Liver (tissue), 9 donors: ENCODE results near the gene NF2. TPM values are rescaled to one million over a fixed set of nuclear protein-coding genes. Genes with fewer than 3 reads are reported as not detected.

Experiments used
- DNase-seq: peaks from one replicate; pipeline ENCODE4 v3.0.0-alpha.2; 2017; ENCODE audit warnings: low spot score
- H3K27ac ChIP-seq, 2 donors: one replicate each; pipeline ENCODE4 v1.7.0; 2013; ENCODE audit warnings: inconsistent platforms in 2 of 2, low read length in 2 of 2, control low read depth in 1 of 2, low read depth in 1 of 2, mild to moderate bottlenecking in 1 of 2
- H3K27me3 ChIP-seq, 4 donors: one replicate each; pipeline versions ENCODE4 v1.6.1 to v1.7.0; 2013; ENCODE audit warnings: low read length in 3 of 4, inconsistent platforms in 1 of 4, mild to moderate bottlenecking in 1 of 4, moderate library complexity in 1 of 4; ENCODE audit not compliant: control insufficient read depth in 4 of 4, insufficient read depth in 4 of 4
- H3K36me3 ChIP-seq, 4 donors: one replicate each; pipeline versions ENCODE4 v1.6.1 to v1.7.0; 2013; ENCODE audit warnings: low read length in 3 of 4, mild to moderate bottlenecking in 3 of 4, low read depth in 1 of 4, moderate library complexity in 1 of 4; ENCODE audit not compliant: control insufficient read depth in 4 of 4, insufficient read depth in 3 of 4
- H3K4me1 ChIP-seq, 4 donors: one replicate each; pipeline versions ENCODE4 v1.6.1 to v1.7.0; 2013; ENCODE audit warnings: low read length in 3 of 4, mild to moderate bottlenecking in 3 of 4, moderate library complexity in 1 of 4; ENCODE audit not compliant: control insufficient read depth in 4 of 4, insufficient read depth in 4 of 4
- H3K4me3 ChIP-seq, 3 donors: one replicate each; pipeline versions ENCODE4 v1.6.1 to v1.7.0; 2013; ENCODE audit warnings: low read length in 3 of 3, control low read depth in 1 of 3, low read depth in 1 of 3, mild to moderate bottlenecking in 1 of 3
- H3K9ac ChIP-seq, 2 donors: one replicate each; pipeline ENCODE4 v1.7.0; 2013; ENCODE audit warnings: low read length in 2 of 2, mild to moderate bottlenecking in 2 of 2, moderate library complexity in 2 of 2, control low read depth in 1 of 2, low read depth in 1 of 2
- H3K9me3 ChIP-seq, 4 donors: one replicate each; pipeline versions ENCODE4 v1.6.1 to v1.7.0; 2013; ENCODE audit warnings: low read length in 3 of 4; ENCODE audit not compliant: control insufficient read depth in 4 of 4
- EGR1 ChIP-seq, 2 donors: IDR thresholded peaks; 2 replicates each; pipeline ENCODE4 v1.6.1; 2016 to 2018; ENCODE audit warnings: antibody characterized with exemption in 2 of 2, low read depth in 2 of 2
- FOXA1 ChIP-seq: IDR thresholded peaks from 2 replicates; pipeline ENCODE4 v1.6.1; 2016; ENCODE audit warnings: antibody characterized with exemption
- FOXA2 ChIP-seq: IDR thresholded peaks from 2 replicates; pipeline ENCODE4 v1.6.1; 2016; ENCODE audit warnings: antibody characterized with exemption
- GABPA ChIP-seq, 2 donors: IDR thresholded peaks in 1 of 2; conservative IDR thresholded peaks in 1 of 2; 2 replicates each; pipeline ENCODE4 v1.6.1; 2016; ENCODE audit warnings: antibody characterized with exemption in 2 of 2, mild to moderate bottlenecking in 1 of 2, moderate library complexity in 1 of 2
- HNF4A ChIP-seq, 2 donors: conservative IDR thresholded peaks; 2 replicates each; pipeline ENCODE4 v1.6.1; 2016; ENCODE audit warnings: antibody characterized with exemption in 2 of 2, mild to moderate bottlenecking in 2 of 2
- HNF4G ChIP-seq: IDR thresholded peaks from 2 replicates; pipeline ENCODE4 v1.6.1; 2016; ENCODE audit warnings: antibody characterized with exemption
- JUND ChIP-seq, 2 donors: IDR thresholded peaks; 2 replicates each; pipeline ENCODE4 v1.6.1; 2016; ENCODE audit warnings: antibody characterized with exemption in 2 of 2
- NR2F2 ChIP-seq: IDR thresholded peaks from 2 replicates; pipeline ENCODE4 v1.6.1; 2016; ENCODE audit warnings: antibody characterized with exemption
- RAD21 ChIP-seq, 2 donors: IDR thresholded peaks; 2 replicates each; pipeline ENCODE4 v1.6.1; 2016; ENCODE audit warnings: antibody characterized with exemption in 2 of 2, mild to moderate bottlenecking in 2 of 2
- RXRA ChIP-seq, 2 donors: IDR thresholded peaks; 2 replicates each; pipeline ENCODE4 v1.6.1; 2017 to 2018; ENCODE audit warnings: antibody characterized with exemption in 2 of 2, mild to moderate bottlenecking in 1 of 2
- TAF1 ChIP-seq: conservative IDR thresholded peaks from 2 replicates; pipeline ENCODE4 v1.6.1; 2016; ENCODE audit warnings: antibody characterized with exemption, mild to moderate bottlenecking
- YY1 ChIP-seq: IDR thresholded peaks from 2 replicates; pipeline ENCODE4 v1.6.1; 2016; ENCODE audit warnings: antibody characterized with exemption, mild to moderate bottlenecking
- WGBS: extraction: QIAGEN DNeasy Blood & Tissue Kit; methylation state at CpG from one replicate; pipeline ENCODE4 v1.1.7; 2013; 5-methylcytosine and 5-hydroxymethylcytosine counted together
- polyA plus RNA-seq, 2 donors: library from polyadenylated mRNA; stranded (reverse) in 1 of 2; unstranded in 1 of 2; fragments of 200-250 nt in 1 of 2; fragments of >200 nt in 1 of 2; fragmentation: Nextera tagmentation in 1 of 2; extraction: Ambion mirVana in 1 of 2; gene quantifications; one replicate each; pipeline versions ENCODE4 v1.2.1 to v1.2.3, GENCODE V29; 2013 to 2015
- total RNA-seq, 2 donors: library from RNA; depleted of rRNA; stranded (reverse); fragments of >200 nt; gene quantifications; one replicate each; pipeline ENCODE4 v1.2.3, GENCODE V29; 2014
- TF ChIP-seq, protein P1 (sequence below): IDR thresholded peaks from 2 replicates; pipeline ENCODE4 v1.6.1; 2016; ENCODE audit warnings: antibody characterized with exemption
- TF ChIP-seq, protein P2 (sequence below): IDR thresholded peaks from 2 replicates; pipeline ENCODE4 v1.6.1; 2016; ENCODE audit warnings: antibody characterized with exemption
- TF ChIP-seq, protein P3 (sequence below): IDR thresholded peaks from 2 replicates; pipeline ENCODE4 v1.6.1; 2016; ENCODE audit warnings: antibody characterized with exemption
- TF ChIP-seq, protein P4 (sequence below): IDR thresholded peaks from 2 replicates; pipeline ENCODE4 v1.6.1; 2016; ENCODE audit warnings: antibody characterized with exemption, mild to moderate bottlenecking
- donor health status: healthy.
- donor health status: healthy.
- donor health status: healthy.
- donor health status: healthy.
- donor health status: healthy.

Gene NF2
- total and polyA plus RNA-seq, 4 donors: 6.2 to 25.2 (median 11.2) TPM

DNA sequence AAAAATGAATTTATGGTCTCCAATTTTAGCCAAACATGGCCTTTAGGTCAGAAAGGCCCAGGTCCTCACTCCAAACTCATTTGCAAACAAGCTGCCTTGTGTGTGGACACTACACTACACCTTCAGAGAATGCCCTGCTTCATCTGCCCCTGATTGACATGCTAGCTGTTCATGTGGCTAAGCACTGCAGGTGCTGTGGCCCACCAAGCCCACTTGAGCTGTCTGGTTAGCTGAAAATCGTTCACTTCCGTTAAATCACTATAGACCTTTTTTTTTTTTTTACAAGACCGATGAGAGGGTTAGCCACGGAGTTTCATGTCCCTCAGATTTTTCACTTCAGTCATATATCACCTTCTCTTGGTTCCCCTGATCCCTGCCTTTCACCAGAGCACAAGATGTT is 39.3 kb downstream of the NF2 start:
- DNase-seq: no peak
- TF ChIP-seq YY1 (no peak), TAF1 (no peak), HNF4G (no peak), RAD21 (IDR thresholded peaks at IDR 0.05) (no peak), NR2F2 (no peak), FOXA1 (no peak), GABPA (IDR thresholded peaks at IDR 0.05 in 1 of 2, conservative IDR thresholded peaks at IDR 0.05 in 1 of 2) (no peak), JUND (IDR thresholded peaks at IDR 0.05) (no peak)
- TF ChIP-seq, protein P1, sequence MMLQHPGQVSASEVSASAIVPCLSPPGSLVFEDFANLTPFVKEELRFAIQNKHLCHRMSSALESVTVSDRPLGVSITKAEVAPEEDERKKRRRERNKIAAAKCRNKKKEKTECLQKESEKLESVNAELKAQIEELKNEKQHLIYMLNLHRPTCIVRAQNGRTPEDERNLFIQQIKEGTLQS: no peak
- TF ChIP-seq, protein P2, sequence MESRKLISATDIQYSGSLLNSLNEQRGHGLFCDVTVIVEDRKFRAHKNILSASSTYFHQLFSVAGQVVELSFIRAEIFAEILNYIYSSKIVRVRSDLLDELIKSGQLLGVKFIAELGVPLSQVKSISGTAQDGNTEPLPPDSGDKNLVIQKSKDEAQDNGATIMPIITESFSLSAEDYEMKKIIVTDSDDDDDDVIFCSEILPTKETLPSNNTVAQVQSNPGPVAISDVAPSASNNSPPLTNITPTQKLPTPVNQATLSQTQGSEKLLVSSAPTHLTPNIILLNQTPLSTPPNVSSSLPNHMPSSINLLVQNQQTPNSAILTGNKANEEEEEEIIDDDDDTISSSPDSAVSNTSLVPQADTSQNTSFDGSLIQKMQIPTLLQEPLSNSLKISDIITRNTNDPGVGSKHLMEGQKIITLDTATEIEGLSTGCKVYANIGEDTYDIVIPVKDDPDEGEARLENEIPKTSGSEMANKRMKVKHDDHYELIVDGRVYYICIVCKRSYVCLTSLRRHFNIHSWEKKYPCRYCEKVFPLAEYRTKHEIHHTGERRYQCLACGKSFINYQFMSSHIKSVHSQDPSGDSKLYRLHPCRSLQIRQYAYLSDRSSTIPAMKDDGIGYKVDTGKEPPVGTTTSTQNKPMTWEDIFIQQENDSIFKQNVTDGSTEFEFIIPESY: no peak
- peaks cover 3 to 22% (median 10%) of the 10 kb centered on the region in 4 donors for H3K36me3 ChIP-seq
- no peak overlapping the region for H3K4me3 ChIP-seq
- WGBS: 89% methylated on average over 4 of the region's 4 CpGs
- no peaks in the 10 kb centered on the region for H3K9me3 ChIP-seq
- H3K27ac ChIP-seq: no peak overlapping the region
- no peaks in the 10 kb centered on the region for H3K4me1 ChIP-seq
- H3K27me3 ChIP-seq: no peaks in the 10 kb centered on the region
- H3K9ac ChIP-seq: no peak overlapping the region

DNA sequence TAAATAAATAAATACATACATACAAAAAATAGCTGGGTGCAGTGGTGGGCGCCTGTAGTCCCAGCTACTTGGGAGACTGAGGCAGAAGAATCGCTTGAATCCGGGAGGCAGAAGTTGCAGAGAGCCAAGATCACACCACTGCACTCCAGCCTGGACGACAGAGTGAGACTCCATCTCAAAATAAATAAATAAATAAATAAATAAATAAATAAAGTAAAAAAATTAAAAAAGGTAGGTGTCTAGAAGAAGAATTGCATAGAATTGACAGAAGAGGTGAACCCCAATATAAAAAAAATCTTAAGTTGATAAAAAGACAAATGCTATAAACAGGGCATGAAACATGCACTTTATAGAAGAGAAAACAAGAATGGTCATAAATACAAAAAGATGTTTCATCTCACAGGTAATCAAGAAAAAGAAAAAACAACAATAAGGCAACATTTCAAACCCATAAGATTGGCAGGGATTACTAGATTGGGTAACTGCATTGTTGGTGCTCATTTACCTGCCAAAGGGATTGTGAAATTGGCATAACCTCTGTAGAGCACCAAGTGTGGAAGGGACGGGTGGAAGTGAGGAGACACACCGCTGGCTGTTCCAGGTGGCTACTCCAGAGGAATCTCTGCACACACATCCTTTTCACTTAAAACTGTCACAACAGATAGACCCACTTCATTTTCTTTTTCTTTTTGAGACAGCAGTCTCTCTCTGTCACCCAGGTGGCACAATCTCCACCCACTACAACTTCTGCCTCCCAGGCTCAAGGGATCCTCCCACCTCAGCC is 44.7 kb downstream of the NF2 start:
- TF ChIP-seq TAF1: no peak
- TF ChIP-seq JUND (IDR thresholded peaks at IDR 0.05): no peak
- no peak for TF ChIP-seq YY1
- no peak for TF ChIP-seq NR2F2
- TF ChIP-seq, protein P2: no peak
- TF ChIP-seq HNF4A (conservative IDR thresholded peaks at IDR 0.05): peak; percentile 30 to 33
- no peak for TF ChIP-seq EGR1 (IDR thresholded peaks at IDR 0.05; ENCODE audit: low read depth in 2 of 2)
- peak; percentile 40 to 51 for TF ChIP-seq RXRA (IDR thresholded peaks at IDR 0.05)
- no peak for TF ChIP-seq FOXA2
- no peak for TF ChIP-seq GABPA (IDR thresholded peaks at IDR 0.05 in 1 of 2, conservative IDR thresholded peaks at IDR 0.05 in 1 of 2)
- TF ChIP-seq, protein P1: no peak
- TF ChIP-seq, protein P3, sequence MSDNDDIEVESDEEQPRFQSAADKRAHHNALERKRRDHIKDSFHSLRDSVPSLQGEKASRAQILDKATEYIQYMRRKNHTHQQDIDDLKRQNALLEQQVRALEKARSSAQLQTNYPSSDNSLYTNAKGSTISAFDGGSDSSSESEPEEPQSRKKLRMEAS: no peak
- TF ChIP-seq RAD21 (IDR thresholded peaks at IDR 0.05): peak; percentile 23 to 42
- TF ChIP-seq, protein P4, sequence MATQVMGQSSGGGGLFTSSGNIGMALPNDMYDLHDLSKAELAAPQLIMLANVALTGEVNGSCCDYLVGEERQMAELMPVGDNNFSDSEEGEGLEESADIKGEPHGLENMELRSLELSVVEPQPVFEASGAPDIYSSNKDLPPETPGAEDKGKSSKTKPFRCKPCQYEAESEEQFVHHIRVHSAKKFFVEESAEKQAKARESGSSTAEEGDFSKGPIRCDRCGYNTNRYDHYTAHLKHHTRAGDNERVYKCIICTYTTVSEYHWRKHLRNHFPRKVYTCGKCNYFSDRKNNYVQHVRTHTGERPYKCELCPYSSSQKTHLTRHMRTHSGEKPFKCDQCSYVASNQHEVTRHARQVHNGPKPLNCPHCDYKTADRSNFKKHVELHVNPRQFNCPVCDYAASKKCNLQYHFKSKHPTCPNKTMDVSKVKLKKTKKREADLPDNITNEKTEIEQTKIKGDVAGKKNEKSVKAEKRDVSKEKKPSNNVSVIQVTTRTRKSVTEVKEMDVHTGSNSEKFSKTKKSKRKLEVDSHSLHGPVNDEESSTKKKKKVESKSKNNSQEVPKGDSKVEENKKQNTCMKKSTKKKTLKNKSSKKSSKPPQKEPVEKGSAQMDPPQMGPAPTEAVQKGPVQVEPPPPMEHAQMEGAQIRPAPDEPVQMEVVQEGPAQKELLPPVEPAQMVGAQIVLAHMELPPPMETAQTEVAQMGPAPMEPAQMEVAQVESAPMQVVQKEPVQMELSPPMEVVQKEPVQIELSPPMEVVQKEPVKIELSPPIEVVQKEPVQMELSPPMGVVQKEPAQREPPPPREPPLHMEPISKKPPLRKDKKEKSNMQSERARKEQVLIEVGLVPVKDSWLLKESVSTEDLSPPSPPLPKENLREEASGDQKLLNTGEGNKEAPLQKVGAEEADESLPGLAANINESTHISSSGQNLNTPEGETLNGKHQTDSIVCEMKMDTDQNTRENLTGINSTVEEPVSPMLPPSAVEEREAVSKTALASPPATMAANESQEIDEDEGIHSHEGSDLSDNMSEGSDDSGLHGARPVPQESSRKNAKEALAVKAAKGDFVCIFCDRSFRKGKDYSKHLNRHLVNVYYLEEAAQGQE: no peak
- no peak for TF ChIP-seq FOXA1
- no peak for TF ChIP-seq HNF4G
- no peak for DNase-seq
- 77% methylated on average over 6 of the region's 6 CpGs for WGBS

More for the DNA sequence above, 44.7 kb downstream of the NF2 start:
- H3K4me3 ChIP-seq: no peak overlapping the region
- no peaks in the 10 kb centered on the region for H3K9me3 ChIP-seq
- H3K27me3 ChIP-seq: no peaks in the 10 kb centered on the region
- no peak overlapping the region for H3K27ac ChIP-seq
- H3K36me3 ChIP-seq: peaks cover 0 to 5% (median under 1%) of the 10 kb centered on the region in 4 donors
- H3K4me1 ChIP-seq: peaks cover 0 to 7% (median 3%) of the 10 kb centered on the region in 4 donors
- no peak overlapping the region for H3K9ac ChIP-seq
